ENCODE measurements around the gene SAA2. TPM values are rescaled to one million over a fixed set of nuclear protein-coding genes. Genes with fewer than 3 reads are reported as not detected.

The SAA2 gene
- total and polyA plus RNA-seq, 2 experiments from 2014 or later = 27.4 to 111 TPM

DNA sequence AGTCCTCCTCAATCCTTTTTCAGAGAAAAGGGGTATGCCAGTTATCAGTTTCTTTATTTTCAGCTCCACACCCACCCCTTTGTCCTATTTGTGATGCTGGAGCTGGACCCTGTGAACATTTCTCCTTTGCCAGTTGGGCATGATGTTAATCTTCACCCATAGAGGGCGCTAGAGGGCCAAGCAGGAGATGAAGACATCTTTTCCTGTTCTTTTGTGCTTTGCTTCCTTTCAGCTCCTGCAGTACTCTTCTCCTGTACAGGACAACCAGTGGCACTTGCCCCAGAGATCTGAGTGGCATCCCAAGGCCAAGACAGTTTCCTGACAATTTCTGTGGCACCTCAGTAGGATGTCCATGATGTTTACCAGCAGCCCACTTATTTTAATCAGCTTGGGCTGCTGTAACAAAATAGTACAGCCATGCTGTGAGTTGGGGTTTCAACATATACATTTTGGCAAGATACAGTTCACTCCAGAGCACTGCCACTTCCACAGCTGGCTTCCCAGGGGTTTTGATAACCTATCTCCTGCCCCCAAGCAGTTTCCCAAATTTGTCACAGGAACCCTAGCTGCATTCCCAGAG lies 4.6 kb downstream of the SAA2 start:
- H3K27me3 ChIP-seq = peaks cover 6% of the 10 kb centered on the region
- DNase-seq (ENCODE audit: low spot score) = peak; percentile 72
- H4K20me1 ChIP-seq (ENCODE audit: insufficient read depth, poor library complexity, severe bottlenecking) = no peaks in the 10 kb centered on the region
- H3K36me3 ChIP-seq (replicated peaks; ENCODE audit: insufficient read depth, low read depth) = no peaks in the 10 kb centered on the region
- 0% methylated on average over 1 of the region's 1 CpG for WGBS (ENCODE audit: low lambda C conversion rate, missing lambda C conversion rate)
- no peaks in the 10 kb centered on the region for H3K9me2 ChIP-seq (replicated peaks; ENCODE audit: insufficient read depth)
- H3K27ac ChIP-seq = no peak overlapping the region
- no peak overlapping the region for H3K4me2 ChIP-seq
- H3K4me1 ChIP-seq (ENCODE audit: insufficient read depth) = no peaks in the 10 kb centered on the region
- no peak overlapping the region for H2AFZ ChIP-seq
- no peaks in the 10 kb centered on the region for H3K9me3 ChIP-seq (ENCODE audit: low read depth)
- H3K4me3 ChIP-seq = no peak overlapping the region
- H3K79me2 ChIP-seq = no peaks in the 10 kb centered on the region
- TF ChIP-seq EZH2 (IDR thresholded peaks at IDR 0.05; ENCODE audit: borderline replicate concordance) = no peak
- TF ChIP-seq, protein P1, sequence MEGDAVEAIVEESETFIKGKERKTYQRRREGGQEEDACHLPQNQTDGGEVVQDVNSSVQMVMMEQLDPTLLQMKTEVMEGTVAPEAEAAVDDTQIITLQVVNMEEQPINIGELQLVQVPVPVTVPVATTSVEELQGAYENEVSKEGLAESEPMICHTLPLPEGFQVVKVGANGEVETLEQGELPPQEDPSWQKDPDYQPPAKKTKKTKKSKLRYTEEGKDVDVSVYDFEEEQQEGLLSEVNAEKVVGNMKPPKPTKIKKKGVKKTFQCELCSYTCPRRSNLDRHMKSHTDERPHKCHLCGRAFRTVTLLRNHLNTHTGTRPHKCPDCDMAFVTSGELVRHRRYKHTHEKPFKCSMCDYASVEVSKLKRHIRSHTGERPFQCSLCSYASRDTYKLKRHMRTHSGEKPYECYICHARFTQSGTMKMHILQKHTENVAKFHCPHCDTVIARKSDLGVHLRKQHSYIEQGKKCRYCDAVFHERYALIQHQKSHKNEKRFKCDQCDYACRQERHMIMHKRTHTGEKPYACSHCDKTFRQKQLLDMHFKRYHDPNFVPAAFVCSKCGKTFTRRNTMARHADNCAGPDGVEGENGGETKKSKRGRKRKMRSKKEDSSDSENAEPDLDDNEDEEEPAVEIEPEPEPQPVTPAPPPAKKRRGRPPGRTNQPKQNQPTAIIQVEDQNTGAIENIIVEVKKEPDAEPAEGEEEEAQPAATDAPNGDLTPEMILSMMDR (IDR thresholded peaks at IDR 0.05; ENCODE audit: poor library complexity) = peak; percentile 58

DNA sequence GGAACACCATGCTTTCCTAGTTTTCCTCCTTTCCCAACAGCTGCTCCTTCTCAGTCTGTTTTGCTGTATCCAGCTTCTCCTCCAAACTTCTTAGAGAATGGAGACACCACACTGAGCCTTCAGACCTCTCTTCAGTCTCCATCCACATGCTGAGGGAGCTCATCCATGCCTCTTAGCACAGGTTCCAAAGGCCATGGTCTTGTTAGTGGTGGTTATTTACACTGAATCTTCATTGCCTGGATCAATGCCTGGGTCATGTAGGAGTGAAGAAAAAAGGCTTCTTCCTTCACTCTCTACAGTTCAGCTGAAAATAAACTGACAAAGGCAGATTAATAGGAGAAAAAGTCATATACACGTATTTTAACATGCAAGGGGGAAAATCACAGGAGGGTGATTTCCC lies 8.8 kb downstream of the SAA2 start:
- Histone ChIP-seq H3K4me1 (ENCODE audit: insufficient read depth) (no peaks in the 10 kb centered on the region), H3K9me2 (replicated peaks; ENCODE audit: insufficient read depth) (no peaks in the 10 kb centered on the region), H3K27me3 (peaks cover 18% of the 10 kb centered on the region), H3K79me2 (no peaks in the 10 kb centered on the region), H3K9me3 (ENCODE audit: low read depth) (no peaks in the 10 kb centered on the region), H2AFZ (no peak overlapping the region), H3K36me3 (replicated peaks; ENCODE audit: insufficient read depth, low read depth) (no peaks in the 10 kb centered on the region), H3K27ac (no peak overlapping the region), H3K4me3 (no peak overlapping the region), H4K20me1 (ENCODE audit: insufficient read depth, poor library complexity, severe bottlenecking) (no peaks in the 10 kb centered on the region), H3K4me2 (no peak overlapping the region)
- 86% methylated on average over 1 of the region's 1 CpG for WGBS (ENCODE audit: low lambda C conversion rate, missing lambda C conversion rate)
- DNase-seq (ENCODE audit: low spot score) = no peak
- TF ChIP-seq, protein P1 (IDR thresholded peaks at IDR 0.05; ENCODE audit: poor library complexity) = no peak
- TF ChIP-seq EZH2phosphoT487 (IDR thresholded peaks at IDR 0.05; ENCODE audit: low read depth, severe bottlenecking, unreplicated experiment) (no peak), EZH2 (IDR thresholded peaks at IDR 0.05; ENCODE audit: borderline replicate concordance) (no peak)

DNA sequence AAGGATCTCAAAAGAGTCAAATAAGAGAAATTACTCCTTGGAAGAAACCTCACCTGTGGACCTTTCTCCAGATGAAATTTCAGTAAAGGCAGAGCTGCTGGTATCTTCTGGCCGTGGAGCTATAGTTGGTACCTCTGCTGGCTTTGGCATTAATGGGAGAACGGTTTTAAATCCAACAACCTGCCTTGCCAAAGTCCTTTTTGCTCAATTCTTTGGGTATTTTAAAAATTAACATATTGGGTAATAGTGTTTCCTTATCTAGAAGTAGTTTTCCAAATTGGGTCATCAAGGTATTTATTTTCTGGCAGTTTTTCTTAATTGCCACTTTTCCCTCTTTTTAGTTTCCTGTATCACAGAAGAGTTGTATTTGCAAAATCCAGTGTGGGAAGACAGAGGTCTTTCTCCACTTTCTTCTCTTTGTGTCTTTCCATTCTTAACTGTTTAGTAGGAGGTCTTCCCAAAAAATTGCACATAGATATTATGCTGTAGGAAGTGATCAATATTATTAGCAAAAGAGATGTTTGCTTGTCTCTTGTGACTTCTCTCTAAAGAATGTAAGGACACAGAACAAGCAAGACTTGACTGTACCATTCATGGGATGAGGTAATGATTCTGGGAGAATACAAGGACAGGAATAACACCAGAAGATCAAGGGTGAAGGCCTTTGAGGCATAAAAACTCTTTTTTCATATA lies 11.7 kb downstream of the SAA2 start, which contains the start of gene SAA4:
Gene SAA4 (minus strand): TSS at position 139 of the 693 bp plus-strand sequence. CDS start 876 bp downstream, outside the sequence.
- WGBS (ENCODE audit: low lambda C conversion rate, missing lambda C conversion rate) = 78% methylated on average over 2 of the region's 2 CpGs
- H3K36me3 ChIP-seq (replicated peaks; ENCODE audit: insufficient read depth, low read depth) = no peaks in the 10 kb centered on the region
- no peak within 1 kb of the TSS for H3K27ac ChIP-seq
- H3K79me2 ChIP-seq = no peaks in the 10 kb centered on the region
- peaks cover 18% of the 10 kb centered on the region for H3K27me3 ChIP-seq
- DNase-seq (ENCODE audit: low spot score) = no peak
- TF ChIP-seq EZH2 (IDR thresholded peaks at IDR 0.05; ENCODE audit: borderline replicate concordance) (no peak), EZH2phosphoT487 (IDR thresholded peaks at IDR 0.05; ENCODE audit: low read depth, severe bottlenecking, unreplicated experiment) (no peak)
- TF ChIP-seq, protein P1 (IDR thresholded peaks at IDR 0.05; ENCODE audit: poor library complexity) = no peak
- no peaks in the 10 kb centered on the region for H4K20me1 ChIP-seq (ENCODE audit: insufficient read depth, poor library complexity, severe bottlenecking)
- no peaks in the 10 kb centered on the region for H3K4me1 ChIP-seq (ENCODE audit: insufficient read depth)
- no peak within 1 kb of the TSS for H3K4me2 ChIP-seq
- no peaks in the 10 kb centered on the region for H3K9me3 ChIP-seq (ENCODE audit: low read depth)
- no peak within 1 kb of the TSS for H3K4me3 ChIP-seq
- H2AFZ ChIP-seq = no peak within 1 kb of the TSS
- H3K9me2 ChIP-seq (replicated peaks; ENCODE audit: insufficient read depth) = no peaks in the 10 kb centered on the region

Data from hepatocyte (in vitro differentiated cells).